Measurements from ENCODE around the gene ZFYVE28.

Gene ZFYVE28

DNA sequence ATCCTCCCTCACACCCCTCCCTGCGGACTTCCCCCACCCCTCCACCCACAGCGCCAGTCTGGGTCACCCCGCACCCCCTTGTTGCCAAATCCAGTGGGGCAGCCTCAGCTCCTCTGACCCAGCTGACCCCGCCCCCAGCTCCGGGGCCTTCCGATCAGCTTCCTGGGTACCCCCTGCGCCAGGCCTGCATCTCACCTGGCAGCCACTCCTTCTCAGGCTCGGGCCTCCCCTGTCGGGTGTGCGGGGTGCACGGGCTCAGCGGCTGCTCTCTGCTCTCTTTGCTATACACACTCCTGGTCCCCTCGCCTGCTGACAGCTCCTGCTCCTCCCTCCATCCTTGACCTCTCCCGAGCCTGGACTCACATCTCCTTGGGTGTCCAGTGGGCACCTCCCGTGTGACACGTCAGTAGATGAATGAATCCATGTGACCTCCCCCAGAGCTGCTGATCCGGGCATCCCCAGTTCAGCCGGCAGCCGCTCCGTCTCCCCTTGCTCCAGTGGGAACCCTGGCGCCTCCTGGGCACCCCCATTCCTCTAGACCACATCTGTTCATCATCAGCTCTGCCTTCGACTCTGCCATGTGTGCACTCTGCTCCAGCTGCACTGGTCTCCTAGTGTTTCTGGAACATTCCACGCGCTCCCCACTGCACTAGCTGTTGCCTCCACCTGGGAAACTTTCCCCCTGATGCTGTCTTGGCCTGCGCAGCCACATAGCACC, 10.2 kb upstream of the ZFYVE28 start:
- DNase-seq, result no peak

DNA sequence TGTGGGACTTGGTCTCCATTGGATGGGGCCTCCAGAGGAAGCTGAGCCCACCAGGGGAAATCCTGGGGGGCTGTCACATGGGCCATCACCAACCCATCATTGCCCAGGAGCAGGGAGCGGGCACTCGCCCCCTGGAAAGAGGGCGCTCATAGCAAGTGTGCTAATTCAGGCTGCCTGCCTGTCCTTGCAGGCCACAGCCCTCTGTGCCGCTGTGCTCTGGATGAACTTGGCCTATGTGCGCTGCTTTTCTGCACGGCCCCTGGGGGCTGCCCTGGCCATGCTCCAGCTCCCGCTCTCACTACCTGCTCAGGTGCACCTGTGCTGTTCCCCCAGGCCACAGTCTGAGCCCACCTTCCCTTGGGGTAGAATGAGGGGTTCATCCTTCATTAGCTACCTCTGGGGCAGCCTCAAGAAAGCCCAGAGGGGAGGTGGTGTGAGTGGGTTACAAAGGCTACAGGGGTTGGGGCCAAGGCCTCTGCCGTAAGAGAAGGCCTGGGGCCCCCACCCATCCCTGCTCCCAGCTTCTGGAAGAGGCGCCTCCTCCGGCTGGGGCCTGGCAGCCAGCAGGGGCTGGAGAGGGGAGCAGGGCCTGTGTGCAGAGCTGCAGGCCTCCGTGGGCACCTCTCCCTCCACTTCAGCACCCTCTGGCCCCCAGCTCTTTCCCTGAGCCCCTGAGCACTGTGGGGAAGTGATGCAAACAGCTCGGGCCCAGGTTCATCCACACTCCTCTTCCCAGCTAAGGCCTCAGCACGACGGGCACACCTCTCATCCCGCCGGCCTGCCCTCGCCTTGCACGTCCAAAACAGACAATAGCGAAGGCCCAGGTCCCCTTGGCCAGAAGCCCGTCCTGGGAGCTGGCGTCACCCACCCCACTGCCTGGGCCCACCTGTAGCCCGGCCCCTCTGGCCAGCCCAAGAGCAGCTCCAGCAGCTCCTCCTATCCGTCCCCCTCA, 9.2 kb upstream of the ZFYVE28 start:
- no peak for DNase-seq

DNA sequence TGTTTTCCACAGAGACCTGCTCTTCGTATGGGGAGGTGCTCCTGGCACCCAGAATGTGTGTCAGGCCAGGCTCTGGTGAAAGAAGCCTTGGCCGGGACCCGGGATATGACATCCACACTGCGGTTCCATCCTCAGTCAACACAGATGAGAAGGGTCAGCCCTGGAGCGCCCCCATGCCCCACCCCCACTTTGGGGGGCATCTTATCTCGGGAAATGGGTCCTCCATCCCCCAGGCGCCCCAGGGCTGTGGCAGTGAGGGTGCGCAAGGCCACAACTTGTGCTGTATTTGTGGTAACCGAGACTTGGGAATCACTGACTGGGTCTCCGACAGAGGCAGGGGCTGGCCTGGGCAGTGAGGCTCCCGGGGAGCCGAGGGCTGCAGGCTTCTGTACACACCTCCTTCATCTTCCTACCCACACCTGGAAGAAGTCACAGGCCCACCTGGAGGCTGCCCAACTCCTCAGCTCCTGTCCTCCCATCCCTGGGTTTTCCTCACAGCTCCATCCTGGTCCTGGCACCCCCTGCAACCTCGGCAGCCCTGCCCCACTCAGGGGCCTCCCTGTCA, 8.3 kb upstream of the ZFYVE28 start:
- no peak for DNase-seq

DNA sequence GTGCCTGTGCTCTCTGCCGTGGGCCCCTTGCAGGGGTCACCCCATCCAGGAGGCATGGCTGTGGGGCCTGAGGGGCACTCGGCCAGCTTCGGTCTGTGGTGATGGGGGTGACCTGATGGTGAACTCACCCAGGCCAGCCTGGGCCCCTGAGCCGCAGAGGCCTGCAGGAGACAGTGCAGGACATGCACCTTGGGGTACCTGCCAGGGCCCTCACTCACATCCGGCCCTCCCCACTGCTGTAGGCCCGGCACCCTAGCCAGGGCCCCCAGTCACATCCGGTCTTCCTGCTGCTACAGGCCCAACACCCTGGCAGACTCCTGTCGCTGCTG, 7.6 kb upstream of the ZFYVE28 start:
- DNase-seq, result no peak

DNA sequence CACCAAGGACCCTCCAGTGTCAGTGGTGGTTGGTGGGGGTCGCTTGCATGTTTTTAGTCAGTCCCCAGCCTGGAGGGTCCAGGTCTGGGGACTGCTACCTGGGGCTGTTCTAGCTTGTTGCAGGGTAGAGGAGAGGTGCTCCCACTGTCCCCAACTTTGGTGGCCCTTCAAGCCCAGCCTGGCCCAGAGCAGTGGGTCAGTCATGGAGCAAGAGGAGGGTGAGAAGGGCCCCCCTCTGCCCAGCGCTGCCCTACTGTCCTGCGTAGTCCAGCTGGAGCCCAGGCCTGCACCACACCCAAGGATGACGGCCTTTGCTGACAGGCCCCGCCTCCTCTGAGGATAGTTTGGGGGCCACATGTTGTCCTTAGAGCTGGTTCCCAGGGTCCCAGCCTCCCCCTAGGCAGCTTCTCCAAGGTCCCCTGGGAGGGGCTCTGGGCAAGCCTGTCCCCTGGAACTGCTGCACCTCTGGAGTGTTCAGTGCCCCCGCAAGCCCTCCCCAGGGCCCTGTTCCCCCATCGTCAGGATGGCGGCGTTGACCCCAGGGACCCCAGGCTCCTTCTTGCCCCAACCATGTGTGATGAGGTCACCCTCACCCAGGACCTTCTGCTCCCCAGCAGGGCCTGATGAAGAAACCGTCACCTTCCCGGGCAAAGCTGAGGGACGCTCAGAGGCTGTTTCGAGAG, 7.1 kb upstream of the ZFYVE28 start:
- no peak for DNase-seq

- no peak for DNase-seq
Measured at GRCh38 chr4:2424581-2424980, 6.1 kb upstream of the ZFYVE28 start.

DNA sequence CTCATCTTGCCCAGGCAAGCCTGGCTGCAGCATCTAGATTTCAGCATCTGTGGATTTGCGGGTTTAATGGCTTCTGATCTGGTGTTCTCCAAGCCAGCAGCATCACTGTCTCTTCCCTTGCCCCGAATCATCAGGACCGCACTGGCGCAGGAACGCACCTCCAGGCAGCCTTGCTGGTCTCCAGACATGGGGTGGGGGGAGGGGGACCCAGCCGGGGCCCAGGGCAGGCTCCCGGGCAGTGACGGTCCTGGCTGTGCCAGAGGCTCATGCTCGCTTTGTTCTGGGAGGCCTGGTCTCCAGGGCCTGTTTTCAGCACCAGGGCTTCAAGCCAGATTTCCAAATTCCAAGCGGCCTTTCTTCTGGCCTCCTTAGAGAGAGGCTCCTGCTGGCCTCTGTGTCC, 5.2 kb upstream of the ZFYVE28 start:
- DNase-seq, result no peak

GRCh38 chr4:2423066-2423465, 4.6 kb upstream of the ZFYVE28 start:
- DNase-seq, result no peak

- no peak for DNase-seq
Measured at GRCh38 chr4:2421928-2422327, 3.5 kb upstream of the ZFYVE28 start.

DNA sequence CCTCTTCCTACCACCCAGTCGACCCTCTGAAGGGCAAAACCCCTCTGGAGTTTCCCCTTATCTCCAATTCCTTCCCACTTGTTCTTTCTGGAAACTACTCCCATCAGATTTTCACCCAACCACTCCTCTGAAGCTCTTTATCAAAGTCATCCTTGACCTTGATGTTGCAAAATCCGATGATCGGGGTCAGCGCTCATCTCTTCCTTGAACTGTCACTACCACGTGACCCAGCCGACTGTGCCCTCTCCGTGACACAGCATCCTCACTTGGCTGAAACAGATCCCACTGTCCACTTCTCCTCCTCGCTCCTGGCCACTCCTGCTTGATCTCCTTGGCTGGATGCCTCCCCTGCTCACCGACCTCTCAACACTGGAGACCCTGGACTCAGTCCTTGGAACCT, 1.4 kb upstream of the ZFYVE28 start:
- DNase-seq, result no peak

DNA sequence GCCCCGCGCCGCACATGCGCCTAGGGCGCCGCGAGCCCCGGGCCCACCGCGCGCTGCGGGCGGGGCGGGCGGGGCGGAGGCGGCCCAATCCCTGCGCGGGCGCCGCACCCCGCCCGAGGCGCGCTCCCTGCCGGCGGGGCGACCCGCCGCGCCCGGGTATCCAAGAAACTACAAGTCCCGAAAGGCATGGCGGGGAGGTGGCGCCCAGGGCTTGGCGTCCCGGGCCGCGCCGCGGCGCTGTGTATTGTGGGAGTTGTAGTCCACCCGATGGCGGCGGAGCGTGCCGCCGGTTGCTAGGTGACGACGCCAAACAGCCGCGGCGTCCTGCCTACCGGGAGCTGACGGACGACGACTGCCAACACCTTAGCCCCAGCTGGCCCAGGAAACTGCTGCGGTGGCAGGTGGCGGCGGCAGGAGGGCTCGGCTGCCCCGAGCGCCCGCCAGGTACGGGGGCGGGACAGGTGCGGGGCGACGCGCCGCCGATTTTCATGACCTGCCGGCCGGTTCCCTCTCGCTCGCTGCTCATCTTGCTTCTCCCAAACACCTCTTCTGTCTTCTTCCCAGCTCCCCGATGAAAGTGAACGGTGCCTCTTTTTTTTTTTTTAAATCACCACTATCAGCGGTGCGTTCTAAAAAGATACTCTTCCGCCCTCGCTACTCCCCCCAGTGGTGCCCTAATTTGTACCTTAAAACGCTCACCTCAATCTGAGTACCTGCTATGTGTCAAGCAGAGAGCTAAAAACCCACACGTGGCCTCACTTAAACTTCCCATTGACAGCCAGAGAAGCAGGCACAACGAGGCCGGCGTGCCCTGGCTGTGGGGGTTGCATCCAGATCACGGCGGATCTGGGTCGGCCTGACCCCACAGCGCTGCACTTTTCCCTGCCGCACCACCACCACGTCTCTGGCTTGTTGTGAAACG, 466 bp upstream of the ZFYVE28 start, which contains the start of gene CFAP99:
Gene CFAP99 (plus strand): TSS at position 306 of the 922 bp plus-strand sequence.
- DNase-seq, result peak; percentile 60 to 98 (median 93)

DNA sequence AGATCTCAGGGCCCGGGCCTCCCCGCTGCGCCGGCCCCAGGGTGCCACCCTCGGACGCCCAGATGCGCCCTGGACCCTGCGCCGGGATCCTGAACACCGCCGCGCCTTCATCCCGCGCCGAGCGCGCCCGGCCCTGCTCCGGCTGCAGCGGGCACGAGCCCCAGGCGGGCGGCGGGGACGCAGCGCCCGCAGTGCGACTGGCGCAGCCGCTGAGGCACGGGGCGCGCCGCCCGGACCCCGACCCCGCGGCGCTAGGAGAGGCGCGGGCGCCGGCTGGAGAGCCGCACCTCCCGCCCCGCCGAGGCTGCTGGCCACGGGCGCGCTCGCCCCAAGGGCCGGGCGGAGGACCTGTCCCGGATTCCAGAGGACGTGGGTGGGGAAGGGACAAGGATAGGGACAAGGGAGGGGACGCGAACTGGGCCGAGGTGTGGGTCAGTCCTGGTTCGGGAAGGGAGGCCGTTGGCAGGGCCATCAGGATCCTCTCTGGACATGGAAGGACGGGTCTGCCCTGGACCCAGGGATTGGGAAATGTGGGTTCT, 1.1 kb downstream of the ZFYVE28 start:
- peak in 3 of 51 donors; percentile 7 to 31 (median 20) for DNase-seq

DNA sequence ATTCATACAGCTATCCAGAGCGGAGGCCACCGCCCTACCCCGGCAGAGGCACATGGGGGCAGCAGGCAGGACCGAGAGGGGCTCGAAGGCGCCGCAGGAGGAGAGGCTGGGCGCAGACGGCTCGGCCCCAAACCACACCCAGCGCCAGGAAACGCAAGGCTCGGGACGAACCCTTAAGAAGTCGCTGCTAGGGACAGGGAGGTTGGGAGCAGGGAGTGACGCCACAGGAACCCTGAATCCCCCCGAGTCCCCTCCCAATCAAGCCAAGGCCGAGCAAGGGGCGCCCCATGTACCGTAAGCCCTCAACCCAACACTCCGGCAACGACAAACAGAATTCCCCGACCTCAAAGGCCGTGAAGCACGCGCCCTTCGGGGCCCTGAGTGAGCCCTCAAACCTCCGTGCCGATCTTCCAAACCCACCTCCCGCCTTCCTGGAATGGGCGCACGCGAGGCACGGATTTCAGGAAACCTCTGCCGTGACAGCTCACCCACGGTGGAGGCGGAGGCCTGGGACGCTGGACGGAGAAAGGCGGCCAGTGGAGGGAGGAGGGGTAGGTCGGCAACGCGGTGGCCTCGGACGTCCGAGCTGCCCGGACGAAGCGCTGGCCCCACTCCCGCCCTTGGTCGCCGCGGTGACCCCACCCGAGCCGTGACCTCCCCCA, 1.8 kb downstream of the ZFYVE28 start:
- DNase-seq, result peak in 5 of 51 donors; percentile 20 to 49 (median 31)

GRCh38 chr4:2415881-2416563, 2.4 kb downstream of the ZFYVE28 start:
- DNase-seq, result no peak

DNA sequence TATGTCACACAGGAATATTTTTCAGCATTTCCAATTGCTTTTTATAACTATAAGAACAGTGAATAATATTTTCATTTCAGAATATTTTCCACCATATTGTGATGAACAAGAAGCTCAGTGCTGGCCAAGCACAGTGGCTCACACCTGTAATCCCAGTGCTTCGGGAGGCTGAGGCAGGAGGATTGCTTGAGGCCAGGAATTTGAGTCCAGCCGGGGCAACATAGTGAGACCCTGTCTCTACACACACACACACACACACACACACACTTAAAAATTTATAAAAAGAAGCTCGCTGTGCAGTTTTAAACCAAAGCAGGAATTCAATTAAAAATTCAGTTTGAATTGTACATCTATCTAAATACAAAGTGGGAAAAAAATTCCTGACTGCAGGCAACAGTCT, 3.2 kb downstream of the ZFYVE28 start:
- no peak for DNase-seq

DNA sequence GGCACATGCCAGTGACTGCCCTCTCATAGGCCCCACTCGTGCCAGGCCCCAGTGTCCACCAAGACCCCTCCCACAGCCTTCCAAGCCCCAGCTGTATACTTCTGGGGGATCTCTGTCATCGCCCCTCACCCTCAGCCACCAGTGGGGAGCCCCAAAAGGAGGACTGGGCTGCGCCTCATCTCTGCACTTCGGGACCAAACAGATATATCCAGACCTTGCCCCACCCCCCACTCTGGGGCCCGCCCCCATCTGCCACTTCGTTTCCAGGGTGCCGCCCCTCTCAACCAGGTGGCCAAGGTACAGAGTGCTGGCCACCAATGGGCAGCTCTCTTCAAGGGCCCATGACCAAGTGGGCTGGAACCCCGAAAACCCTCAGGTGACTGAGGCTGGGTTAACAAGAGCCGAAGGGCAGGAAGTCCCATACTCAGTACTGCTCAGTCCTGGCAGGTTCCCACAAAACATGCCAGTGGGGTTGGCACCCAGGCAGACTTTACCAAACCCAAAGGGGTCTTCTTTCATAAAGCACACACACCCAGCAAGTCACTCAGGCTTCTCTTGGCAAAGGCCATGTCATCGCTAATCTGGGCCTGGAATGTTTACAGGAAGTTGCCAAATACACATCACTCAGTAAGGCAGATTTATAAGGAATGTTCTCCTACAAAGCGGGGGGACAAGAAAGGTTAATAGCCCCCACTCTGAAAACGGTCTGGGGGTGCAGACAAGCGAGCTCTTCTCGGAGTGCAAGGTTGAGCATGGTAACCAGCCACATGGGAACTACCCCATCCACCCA, 4.4 kb downstream of the ZFYVE28 start:
- no peak for DNase-seq

DNA sequence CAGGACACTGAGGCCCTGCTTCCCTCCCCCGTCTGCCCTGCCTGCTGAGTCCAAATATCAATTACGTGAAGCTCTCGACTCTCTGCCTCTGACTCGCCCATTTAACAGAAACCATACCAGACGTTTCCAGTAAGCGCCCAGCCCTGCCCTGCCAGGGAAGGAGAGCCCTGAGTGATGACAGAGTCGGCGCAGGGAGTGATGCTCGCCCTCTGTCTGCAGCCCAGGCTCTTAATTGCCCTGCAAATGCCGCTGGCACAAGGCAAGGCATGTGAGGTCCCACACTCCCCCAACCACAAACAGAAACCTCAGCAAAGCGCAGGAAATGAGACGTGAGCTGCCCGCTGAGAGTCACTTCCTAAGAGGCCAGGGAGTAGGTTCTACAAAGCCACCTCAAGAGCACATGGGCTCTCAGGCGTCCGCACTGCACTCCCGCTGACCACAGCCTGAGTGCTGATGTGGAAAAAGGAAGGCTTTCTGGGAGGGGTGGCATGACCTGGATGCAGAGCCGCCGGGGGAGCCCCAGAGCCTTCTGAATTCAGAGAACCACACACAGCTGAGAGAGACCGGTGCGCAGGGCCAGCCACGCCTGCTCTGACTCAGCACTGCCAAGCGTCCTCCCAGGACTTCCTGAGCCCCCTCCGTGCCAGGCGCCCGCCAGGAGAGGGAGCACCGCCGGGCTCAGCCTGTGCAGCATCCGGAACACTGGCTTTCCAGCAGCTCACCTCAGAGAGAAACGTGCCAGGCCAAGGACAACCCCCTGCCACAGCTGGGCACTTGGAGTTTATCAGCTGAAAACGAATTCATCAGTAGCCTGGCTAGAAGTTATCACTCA, 5.3 kb downstream of the ZFYVE28 start:
- DNase-seq, result peak in 43 of 51 donors; percentile 19 to 84 (median 67)

- DNase-seq, result no peak
Measured at GRCh38 chr4:2412534-2412884, 5.9 kb downstream of the ZFYVE28 start.

Measured in hypothalamus (tissue), 51 donors.